Skeletal muscle satellite cell (primary cell): ENCODE measurements around the gene IPPK.

Experiments
- H3K27me3 ChIP-seq: 2 replicates; pipeline ENCODE4 v1.7.0; 2013; ENCODE audit warnings: low read length; ENCODE audit not compliant: control insufficient read depth, insufficient read depth
- H3K36me3 ChIP-seq: 2 replicates; pipeline ENCODE4 v1.7.0; 2013; ENCODE audit warnings: mild to moderate bottlenecking, control low read depth, low read length; ENCODE audit not compliant: insufficient read depth
- H3K4me1 ChIP-seq: 2 replicates; pipeline ENCODE4 v1.7.0; 2013; ENCODE audit warnings: low read length; ENCODE audit not compliant: control insufficient read depth, insufficient read depth
- H3K4me2 ChIP-seq: 2 replicates; pipeline ENCODE4 v1.7.0; 2013; ENCODE audit warnings: mild to moderate bottlenecking, low read length
- H3K4me3 ChIP-seq: 2 replicates; pipeline ENCODE4 v1.7.0; 2013; ENCODE audit warnings: low read length
- H3K9ac ChIP-seq: 2 replicates; pipeline ENCODE4 v1.7.0; 2013; ENCODE audit warnings: mild to moderate bottlenecking, low read depth, low read length, moderate library complexity
- H3K9me3 ChIP-seq: replicated peaks from 2 replicates; pipeline ENCODE4 v1.7.0; 2013; ENCODE audit warnings: mild to moderate bottlenecking, control low read depth, low read length

IPPK gene

DNA sequence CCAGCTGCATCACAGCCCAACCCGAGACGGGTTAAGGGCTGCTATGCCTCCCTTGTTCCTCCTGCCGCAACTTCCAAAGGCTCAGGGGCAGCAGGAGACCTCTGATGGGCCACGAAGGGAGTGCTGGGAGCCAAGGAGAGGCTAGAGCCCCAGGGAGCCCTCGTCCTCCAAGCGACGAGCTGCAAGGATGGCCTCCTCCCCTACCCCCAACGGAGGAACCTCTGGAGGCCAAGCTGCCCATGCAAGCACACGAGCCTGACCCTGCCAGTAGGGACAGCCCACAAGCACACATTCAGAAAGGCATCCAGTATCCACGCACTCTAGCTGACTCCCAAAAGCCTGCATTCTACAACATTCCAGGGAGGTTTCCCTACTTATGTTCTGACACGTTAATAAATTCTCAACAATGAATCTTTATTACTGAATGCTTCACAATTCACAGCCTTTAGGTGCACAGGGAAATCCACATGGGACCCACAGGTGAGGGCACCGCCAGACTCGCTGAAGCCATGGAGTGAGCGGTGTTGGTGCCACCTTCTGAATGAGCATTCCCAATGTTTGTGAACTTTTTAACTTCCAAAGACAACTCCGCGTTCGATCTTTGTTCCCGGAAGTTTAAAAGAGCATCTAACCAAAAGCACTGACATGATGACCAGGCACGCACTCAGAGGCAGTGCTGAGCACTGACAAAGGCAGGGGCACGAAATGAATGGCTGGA is 28.7 kb downstream of the IPPK start:
- no peak overlapping the region for H3K9ac ChIP-seq
- no peaks in the 10 kb centered on the region for H3K4me1 ChIP-seq
- no peaks in the 10 kb centered on the region for H3K27me3 ChIP-seq
- H3K9me3 ChIP-seq = no peaks in the 10 kb centered on the region
- no peak overlapping the region for H3K4me2 ChIP-seq
- H3K4me3 ChIP-seq = no peak overlapping the region
- H3K36me3 ChIP-seq = peaks cover 66% of the 10 kb centered on the region

DNA sequence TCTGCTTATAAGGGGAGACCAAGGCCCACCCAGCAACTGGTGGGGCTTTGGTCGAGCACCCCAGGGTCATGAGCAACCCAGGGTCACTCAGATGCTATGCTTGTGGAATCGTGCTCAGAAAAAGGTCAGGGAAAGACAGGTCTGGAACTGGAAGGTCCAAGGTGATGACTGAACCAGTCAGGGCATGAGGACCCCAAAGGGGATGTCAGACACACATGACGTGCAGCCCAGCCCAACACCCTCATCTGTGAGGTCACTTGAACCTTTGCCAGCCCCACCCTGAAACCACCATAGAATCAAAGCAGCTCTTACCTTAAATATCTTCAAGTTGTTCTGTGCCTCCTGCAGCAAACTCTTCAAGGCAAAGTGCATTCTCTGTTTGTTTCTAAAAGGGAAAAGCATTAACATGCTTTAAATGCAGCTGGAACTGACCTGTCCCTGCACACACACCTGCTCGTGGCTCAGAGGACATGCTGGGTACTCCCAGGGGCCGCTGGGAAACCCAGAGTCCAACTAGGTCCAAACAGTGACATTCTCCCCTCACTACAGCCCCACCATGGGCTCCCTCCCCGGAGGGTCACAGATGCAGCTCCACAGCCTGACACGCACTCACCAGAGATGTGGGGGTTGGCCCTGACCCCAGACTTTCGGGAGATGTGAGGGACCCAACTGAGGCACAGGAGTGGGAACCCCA is 29.4 kb downstream of the IPPK start:
- no peak overlapping the region for H3K4me3 ChIP-seq
- H3K27me3 ChIP-seq = no peaks in the 10 kb centered on the region
- H3K4me2 ChIP-seq = no peak overlapping the region
- no peak overlapping the region for H3K9ac ChIP-seq
- peaks cover 66% of the 10 kb centered on the region for H3K36me3 ChIP-seq
- no peaks in the 10 kb centered on the region for H3K9me3 ChIP-seq
- H3K4me1 ChIP-seq = no peaks in the 10 kb centered on the region

DNA sequence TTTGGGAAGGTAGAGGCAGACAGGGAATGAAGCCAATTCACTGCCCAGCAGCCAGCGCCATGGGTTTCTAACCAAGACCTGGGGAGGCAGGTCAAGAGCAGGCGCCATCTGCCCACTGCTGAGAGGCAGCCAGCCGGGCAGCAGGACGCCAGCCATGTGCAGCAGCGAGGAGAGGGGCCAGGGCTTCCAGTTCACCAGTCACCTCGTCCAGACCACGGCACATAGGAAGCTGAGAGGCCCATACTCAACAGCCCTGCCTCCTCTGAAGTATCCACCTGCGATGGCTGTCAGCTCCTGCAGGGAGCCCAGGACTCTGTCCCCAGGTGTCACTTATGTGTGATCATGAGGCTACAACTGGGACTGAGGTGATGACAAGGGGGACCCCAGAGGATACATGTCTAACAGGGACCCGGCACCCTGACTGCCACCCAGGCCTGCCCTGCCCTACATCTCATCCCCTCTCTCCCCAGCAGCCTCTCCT is 30.1 kb downstream of the IPPK start:
- Histone ChIP-seq H3K4me1 (no peaks in the 10 kb centered on the region), H3K36me3 (peaks cover 69% of the 10 kb centered on the region), H3K4me3 (no peak overlapping the region), H3K9me3 (no peaks in the 10 kb centered on the region), H3K9ac (no peak overlapping the region), H3K4me2 (no peak overlapping the region), H3K27me3 (no peaks in the 10 kb centered on the region)

DNA sequence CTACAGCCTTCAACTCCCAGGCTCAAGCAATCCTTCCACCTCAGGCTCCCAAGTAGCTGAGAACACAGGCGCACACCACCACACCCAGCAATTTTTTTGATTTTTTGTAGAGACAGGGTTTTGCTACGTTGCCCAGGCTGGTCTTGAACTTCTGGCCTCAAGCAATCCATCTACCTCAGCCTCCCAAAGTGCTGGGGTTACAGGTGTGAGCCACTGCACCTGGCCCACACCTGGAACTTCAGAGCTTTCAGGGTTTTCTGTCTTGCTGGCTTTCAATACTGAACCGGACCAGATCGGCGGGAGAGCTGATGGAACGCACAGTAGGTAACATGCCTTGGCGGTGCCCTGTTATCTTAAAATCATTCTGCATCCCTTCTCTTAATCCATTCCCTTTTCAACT is 30.8 kb downstream of the IPPK start:
- Histone ChIP-seq H3K27me3 (no peaks in the 10 kb centered on the region), H3K9ac (no peak overlapping the region), H3K4me1 (no peaks in the 10 kb centered on the region), H3K36me3 (peaks cover 68% of the 10 kb centered on the region), H3K9me3 (no peaks in the 10 kb centered on the region), H3K4me3 (no peak overlapping the region), H3K4me2 (no peak overlapping the region)

DNA sequence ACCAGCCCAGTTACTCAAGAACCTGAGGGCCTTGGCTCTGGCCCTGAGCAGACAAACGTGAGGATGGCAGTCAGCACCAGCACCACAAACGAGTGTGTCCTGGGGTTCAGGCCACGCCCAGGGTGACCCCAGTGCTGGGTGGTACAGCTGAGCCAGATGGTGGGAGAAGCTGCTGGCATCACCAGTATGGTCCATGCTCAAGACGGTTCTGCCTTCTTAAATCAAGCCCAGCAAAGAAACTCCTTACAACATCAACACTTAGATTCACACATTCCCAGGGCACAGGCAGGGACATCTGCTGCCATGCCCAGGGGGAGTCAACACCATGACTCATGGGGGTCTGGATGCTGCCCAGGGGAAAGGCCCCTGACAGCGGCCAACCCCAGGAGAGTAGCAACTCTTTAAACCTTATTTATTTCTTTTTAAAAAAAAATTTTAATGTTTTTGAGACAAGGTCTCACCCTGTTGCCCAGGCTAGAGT is 31.3 kb downstream of the IPPK start:
- Histone ChIP-seq H3K4me1 (no peaks in the 10 kb centered on the region), H3K27me3 (no peaks in the 10 kb centered on the region), H3K4me3 (no peak overlapping the region), H3K4me2 (no peak overlapping the region), H3K36me3 (peaks cover 69% of the 10 kb centered on the region), H3K9ac (no peak overlapping the region), H3K9me3 (no peaks in the 10 kb centered on the region)

DNA sequence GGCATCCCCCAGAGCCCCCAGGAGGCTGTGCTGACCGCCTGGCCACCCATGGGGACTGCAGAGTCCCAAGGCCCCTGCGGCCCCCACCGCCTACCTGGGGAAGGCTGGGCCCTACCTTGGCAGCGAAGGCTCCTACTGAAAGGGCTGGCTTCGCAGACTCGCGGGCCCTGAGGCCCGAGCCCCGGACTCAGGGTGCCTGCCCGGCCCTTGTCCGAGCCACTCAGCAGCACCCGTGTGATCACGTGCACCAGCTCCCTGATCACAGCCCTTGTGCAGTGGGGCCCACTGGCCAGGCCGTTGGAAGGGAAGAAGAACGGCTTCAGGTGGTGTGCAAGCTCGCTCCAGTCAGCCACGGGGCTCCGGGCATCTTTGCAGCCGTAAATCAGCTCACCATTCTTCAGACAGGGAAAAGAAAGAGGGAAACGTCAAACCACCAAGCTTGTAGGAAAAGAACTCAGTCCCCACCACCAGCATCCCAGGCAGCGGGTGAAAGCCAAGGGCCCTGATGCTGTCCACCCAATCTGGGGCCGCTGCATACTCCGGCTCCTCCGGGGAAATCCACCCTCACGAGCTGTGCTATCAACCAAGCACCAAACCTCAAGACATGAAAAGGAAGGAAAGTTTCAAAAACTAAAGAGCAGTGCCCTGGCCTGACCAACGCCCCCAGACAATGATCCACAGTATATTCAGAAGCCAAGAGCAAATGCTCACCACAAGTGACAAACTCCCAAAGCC is 31.9 kb downstream of the IPPK start:
- Histone ChIP-seq H3K4me2 (no peak overlapping the region), H3K27me3 (no peaks in the 10 kb centered on the region), H3K4me1 (no peaks in the 10 kb centered on the region), H3K36me3 (peaks cover 69% of the 10 kb centered on the region), H3K9me3 (no peaks in the 10 kb centered on the region), H3K4me3 (no peak overlapping the region), H3K9ac (no peak overlapping the region)

DNA sequence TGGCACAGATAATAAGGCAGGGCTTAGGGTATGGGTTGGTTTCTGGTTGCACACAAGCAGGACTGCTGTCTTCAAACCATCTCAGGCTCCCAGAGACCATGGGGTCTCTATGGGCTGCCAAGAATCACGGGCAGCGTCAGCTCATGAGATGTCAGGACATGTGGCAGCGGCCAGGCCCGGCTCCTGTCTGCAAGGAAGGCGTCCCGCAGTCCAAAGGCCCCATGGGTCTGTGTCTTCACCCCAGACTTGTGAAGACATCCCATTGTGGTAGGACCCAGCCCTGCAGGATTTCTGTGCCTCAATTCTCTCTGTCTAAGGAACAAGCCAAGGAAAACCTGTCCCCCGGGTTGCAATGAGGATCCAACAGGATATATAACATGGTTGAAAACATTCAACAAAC is 32.6 kb downstream of the IPPK start:
- no peak overlapping the region for H3K4me2 ChIP-seq
- H3K27me3 ChIP-seq = no peaks in the 10 kb centered on the region
- no peak overlapping the region for H3K9ac ChIP-seq
- H3K4me1 ChIP-seq = no peaks in the 10 kb centered on the region
- no peak overlapping the region for H3K4me3 ChIP-seq
- H3K36me3 ChIP-seq = peaks cover 67% of the 10 kb centered on the region
- no peaks in the 10 kb centered on the region for H3K9me3 ChIP-seq

DNA sequence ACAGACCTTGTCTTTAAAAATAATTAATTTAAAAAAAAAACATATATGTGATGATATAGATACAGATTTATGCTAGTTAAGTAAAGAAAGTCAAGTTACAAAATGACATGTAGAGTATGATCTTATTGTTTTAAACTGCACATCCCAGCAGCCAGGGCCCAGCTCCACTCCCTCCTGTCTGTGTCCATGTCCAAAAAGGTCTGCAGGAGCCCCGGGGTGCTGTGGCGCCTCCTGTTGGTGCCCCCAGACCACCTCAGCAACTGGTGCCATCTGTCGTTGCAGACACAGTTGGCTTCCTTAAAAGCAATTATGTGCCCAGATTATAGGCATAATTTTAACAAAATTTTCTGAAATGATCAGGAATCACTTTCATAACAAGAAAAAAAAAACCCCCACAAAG is 33.3 kb downstream of the IPPK start:
- Histone ChIP-seq H3K9me3 (no peaks in the 10 kb centered on the region), H3K36me3 (peaks cover 69% of the 10 kb centered on the region), H3K4me2 (no peak overlapping the region), H3K4me3 (no peak overlapping the region), H3K9ac (no peak overlapping the region), H3K4me1 (no peaks in the 10 kb centered on the region), H3K27me3 (no peaks in the 10 kb centered on the region)

DNA sequence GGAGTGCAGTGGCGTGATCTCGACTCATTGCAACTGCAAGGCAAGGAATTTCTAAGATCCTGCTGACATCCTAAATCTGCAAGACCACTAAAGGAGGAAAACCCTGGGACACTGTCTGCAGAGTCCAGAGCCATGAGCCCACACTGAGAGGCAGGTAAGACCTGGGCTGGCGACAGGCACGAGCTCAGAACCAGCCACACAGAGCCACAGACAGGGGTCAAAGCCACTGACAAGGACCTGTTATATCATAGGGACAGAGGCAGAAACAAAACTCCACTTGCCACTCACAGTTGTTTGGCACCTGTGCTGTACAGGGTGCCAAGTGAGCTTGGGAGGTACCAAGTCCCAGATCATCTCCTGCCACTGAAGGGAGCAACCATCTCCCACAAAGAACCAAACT is 34.2 kb downstream of the IPPK start:
- H3K9me3 ChIP-seq = no peaks in the 10 kb centered on the region
- H3K4me3 ChIP-seq = no peak overlapping the region
- H3K27me3 ChIP-seq = no peaks in the 10 kb centered on the region
- H3K9ac ChIP-seq = no peak overlapping the region
- no peak overlapping the region for H3K4me2 ChIP-seq
- H3K4me1 ChIP-seq = no peaks in the 10 kb centered on the region
- H3K36me3 ChIP-seq = peaks cover 65% of the 10 kb centered on the region

DNA sequence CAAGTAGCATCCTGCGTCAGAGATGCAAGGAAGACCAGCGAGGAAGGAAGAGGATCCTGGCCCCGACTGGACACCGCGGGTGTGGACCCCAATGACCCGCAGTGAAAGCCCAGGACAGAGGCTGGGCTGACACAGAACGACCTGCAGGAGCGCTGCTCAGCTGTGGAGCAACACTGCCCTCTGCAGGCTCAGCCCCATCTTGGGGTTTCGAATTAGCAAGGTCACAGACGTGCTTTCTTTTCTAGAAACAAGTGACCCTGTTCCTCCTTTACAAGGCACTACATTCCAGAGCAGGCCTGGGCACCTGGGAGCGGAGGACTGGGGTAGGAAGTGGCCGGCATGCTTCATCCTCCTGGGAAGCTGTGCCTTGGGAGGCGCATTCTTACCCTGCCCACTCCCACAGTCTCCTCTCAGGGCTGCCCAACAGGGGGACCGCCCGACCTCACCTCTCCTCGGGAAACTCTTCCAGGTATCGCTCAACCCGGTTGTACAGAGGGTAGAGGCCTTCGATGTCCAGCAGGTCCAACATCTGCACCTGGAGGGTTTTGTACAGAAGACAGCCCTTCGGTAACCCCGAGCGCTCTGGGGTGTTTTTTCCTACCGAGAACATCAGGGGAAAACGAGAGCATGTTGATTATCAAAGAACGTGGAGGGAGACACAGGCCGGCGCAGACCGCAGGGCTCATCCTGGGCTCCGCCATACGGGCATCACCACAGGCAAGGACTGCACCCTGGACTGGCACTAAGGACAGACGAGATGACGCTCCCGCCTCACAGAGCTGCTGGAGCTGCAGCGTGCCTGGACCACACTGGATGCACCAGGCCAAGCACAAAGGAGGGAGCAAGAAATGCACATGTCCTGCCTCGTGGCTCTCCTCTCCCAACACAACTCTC is 35.0 kb downstream of the IPPK start:
- Histone ChIP-seq H3K9me3 (no peaks in the 10 kb centered on the region), H3K4me1 (no peaks in the 10 kb centered on the region), H3K4me3 (no peak overlapping the region), H3K9ac (no peak overlapping the region), H3K27me3 (no peaks in the 10 kb centered on the region), H3K36me3 (peaks cover 60% of the 10 kb centered on the region), H3K4me2 (no peak overlapping the region)
